CD14-positive monocyte (primary cell): ENCODE data around the gene IQSEC3. TPM values are rescaled to one million over a fixed set of nuclear protein-coding genes. Genes with fewer than 3 reads are reported as not detected.

Experiments
- DNase-seq, 3 donors: peaks; one replicate each; pipeline ENCODE4 v3.0.0-alpha.2; 2011 to 2022
- H2AFZ ChIP-seq: 2 replicates; pipeline ENCODE4 v1.6.0; 2012; ENCODE audit warnings: mild to moderate bottlenecking, low read depth, low read length, inconsistent platforms; ENCODE audit not compliant: insufficient read depth, poor library complexity, severe bottlenecking
- H3K27ac ChIP-seq, 2 donors: 1 replicate in 1 of 2; 2 replicates in 1 of 2; pipeline ENCODE4 v1.5.1; 2012 to 2013; ENCODE audit warnings: low read length in 2 of 2, control low read depth in 1 of 2, inconsistent platforms in 1 of 2, low read depth in 1 of 2, mild to moderate bottlenecking in 1 of 2
- H3K27me3 ChIP-seq, 2 donors: one replicate each; pipeline versions ENCODE4 v1.6.0 to v1.6.1; 2011 to 2013; ENCODE audit warnings: low read length in 2 of 2; ENCODE audit not compliant: control insufficient read depth in 2 of 2, insufficient read depth in 2 of 2
- H3K36me3 ChIP-seq, 2 donors: replicated peaks in 1 of 2; 1 replicate in 1 of 2; 2 replicates in 1 of 2; pipeline versions ENCODE4 v1.5.1 to v1.6.1; 2012 to 2013; ENCODE audit warnings: low read length in 2 of 2, control low read depth in 1 of 2, inconsistent platforms in 1 of 2, mild to moderate bottlenecking in 1 of 2; ENCODE audit not compliant: insufficient read depth in 2 of 2, control insufficient read depth in 1 of 2
- H3K4me1 ChIP-seq, 2 donors: 1 replicate in 1 of 2; 2 replicates in 1 of 2; pipeline versions ENCODE4 v1.5.1 to v1.6.1; 2012 to 2013; ENCODE audit warnings: low read length in 2 of 2, control low read depth in 1 of 2, inconsistent platforms in 1 of 2, mild to moderate bottlenecking in 1 of 2, moderate library complexity in 1 of 2; ENCODE audit not compliant: insufficient read depth in 2 of 2, control insufficient read depth in 1 of 2
- H3K4me2 ChIP-seq: replicated peaks from 2 replicates; pipeline ENCODE3; 2012; ENCODE audit warnings: low read length, moderate library complexity, mild to moderate bottlenecking; ENCODE audit not compliant: poor library complexity, severe bottlenecking; ENCODE audit errors: extremely low read depth
- H3K4me3 ChIP-seq, 3 experiments: fragments of 200-600 bp in 1 of 3; sonication (generic) in 1 of 3; replicated peaks in 1 of 3; 1 replicate in 2 of 3; 2 replicates in 1 of 3; pipeline ENCODE4 v1.5.1; 2011 to 2013; ENCODE audit warnings: low read length in 3 of 3, mild to moderate bottlenecking in 3 of 3, control low read depth in 2 of 3, low read depth in 2 of 3, inconsistent platforms in 1 of 3, moderate library complexity in 1 of 3
- H3K79me2 ChIP-seq: 2 replicates; pipeline ENCODE4 v1.6.0; 2012; ENCODE audit warnings: mild to moderate bottlenecking, control low read depth, inconsistent platforms, low read length, moderate library complexity; ENCODE audit not compliant: insufficient read depth
- H3K9ac ChIP-seq: 2 replicates; pipeline ENCODE4 v1.6.0; 2017; ENCODE audit warnings: low read length, mild to moderate bottlenecking; ENCODE audit not compliant: insufficient read depth, poor library complexity, severe bottlenecking
- H3K9me3 ChIP-seq, 2 donors: replicated peaks in 1 of 2; 1 replicate in 1 of 2; 2 replicates in 1 of 2; pipeline versions ENCODE4 v1.5.1 to v1.6.1; 2012 to 2013; ENCODE audit warnings: low read length in 2 of 2, control low read depth in 1 of 2; ENCODE audit not compliant: control insufficient read depth in 1 of 2, insufficient read depth in 1 of 2
- H4K20me1 ChIP-seq: 2 replicates; pipeline ENCODE4 v1.6.0; 2012; ENCODE audit warnings: mild to moderate bottlenecking, low read length, control low read depth, moderate library complexity; ENCODE audit not compliant: insufficient read depth
- H3K27ac Mint-ChIP-seq, 7 donors: one replicate each; pipeline ENCODE4 v1.8.0; 2020; ENCODE audit warnings: mild to moderate bottlenecking in 7 of 7, mixed read lengths in 7 of 7, moderate library complexity in 6 of 7, inconsistent platforms in 2 of 7
- H3K27me3 Mint-ChIP-seq, 3 donors: one replicate each; pipeline ENCODE4 v1.8.0; 2021 to 2022; ENCODE audit warnings: low read depth in 3 of 3, mild to moderate bottlenecking in 3 of 3, mixed read lengths in 3 of 3, moderate library complexity in 3 of 3, inconsistent platforms in 1 of 3
- H3K36me3 Mint-ChIP-seq, 2 donors: one replicate each; pipeline ENCODE4 v1.8.0; 2020; ENCODE audit warnings: mixed read lengths in 2 of 2, inconsistent platforms in 1 of 2, mild to moderate bottlenecking in 1 of 2
- H3K4me1 Mint-ChIP-seq: one replicate; pipeline ENCODE4 v1.8.0; 2020; ENCODE audit warnings: mild to moderate bottlenecking, mixed read lengths
- H3K4me3 Mint-ChIP-seq, 2 donors: one replicate each; pipeline ENCODE4 v1.8.0; 2020; ENCODE audit warnings: mild to moderate bottlenecking in 2 of 2, mixed read lengths in 2 of 2, moderate library complexity in 1 of 2
- H3K9me3 Mint-ChIP-seq, 7 donors: one replicate each; pipeline ENCODE4 v1.8.0; 2020 to 2022; ENCODE audit warnings: mixed read lengths in 7 of 7, mild to moderate bottlenecking in 6 of 7, moderate library complexity in 6 of 7, inconsistent platforms in 2 of 7
- WGBS: methylation state at CpG from one replicate; pipeline ENCODE4 v1.1.5; 2013; ENCODE audit warnings: missing lambda C conversion rate; ENCODE audit not compliant: insufficient coverage; 5-methylcytosine and 5-hydroxymethylcytosine counted together
- intact Hi-C, 2 donors: fragments of 100-400 bp; cut with micrococcal nuclease; formaldehyde crosslinking; loops; one replicate each; pipeline versions ENCODE4 v1.15.0 to v1.15.1; 2023
- polyA plus RNA-seq, 3 donors: library from polyadenylated mRNA; depleted of rRNA in 1 of 3; unstranded in 2 of 3; stranded (reverse) in 1 of 3; fragments of 300-500 nt in 2 of 3; fragments of >200 nt in 1 of 3; fragmentation: Illumina TruSeq in 2 of 3; gene quantifications; 1 replicate in 2 of 3; 2 replicates in 1 of 3; pipeline ENCODE4 v1.2.3, GENCODE V29; 2012 to 2021
- TF ChIP-seq, protein P1 (sequence below): fragments of 200-600 bp; IDR thresholded peaks from one replicate; pipeline ENCODE4 v1.8.0; 2022; ENCODE audit warnings: antibody characterized with exemption, mild to moderate bottlenecking

IQSEC3 gene
- polyA plus RNA-seq, 3 donors, result not detected

DNA sequence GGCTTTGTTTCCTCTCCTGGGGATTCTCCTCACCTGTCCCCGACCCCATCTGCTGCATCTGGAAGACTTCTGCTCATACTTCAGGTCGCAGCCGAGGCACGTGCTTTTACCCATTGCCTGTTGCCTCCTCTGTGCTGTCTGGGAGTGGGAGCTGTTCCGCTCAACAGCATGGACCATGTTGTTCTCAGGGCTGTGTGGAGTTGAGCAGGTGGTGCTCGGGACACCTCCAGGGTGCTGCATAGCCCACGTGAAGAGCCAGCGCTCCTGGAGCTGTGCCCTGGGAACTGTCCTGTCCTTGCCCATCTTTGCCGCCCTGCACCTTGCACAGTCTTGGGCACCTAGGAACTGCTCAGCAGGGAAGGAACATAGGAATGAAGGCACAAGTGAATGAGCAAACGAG is 62.4 kb downstream of the IQSEC3 start:
- no peak overlapping the region for H2AFZ ChIP-seq

GRCh38 chr12:130519-130918 is 64.0 kb downstream of the IQSEC3 start:
- H3K9me3 ChIP-seq, result no peaks in the 10 kb centered on the region
- Mint-ChIP-seq H3K27ac (no peak overlapping the region), H3K4me1 (peaks cover 10% of the 10 kb centered on the region), H3K9me3 (peaks cover 0 to 2% (median 0%) of the 10 kb centered on the region in 7 donors), H3K4me3 (no peak overlapping the region), H3K36me3 (no peaks in the 10 kb centered on the region), H3K27me3 (peaks cover 5 to 10% (median 6%) of the 10 kb centered on the region in 3 donors)
- DNase-seq, result no peak
- H3K9ac ChIP-seq, result no peak overlapping the region
- no peaks in the 10 kb centered on the region for H3K36me3 ChIP-seq
- no peak overlapping the region for H2AFZ ChIP-seq
- no peaks in the 10 kb centered on the region for H3K27me3 ChIP-seq
- no peaks in the 10 kb centered on the region for H4K20me1 ChIP-seq
- H3K4me2 ChIP-seq, result no peak overlapping the region
- H3K27ac ChIP-seq, result no peak overlapping the region
- no peak overlapping the region for H3K4me3 ChIP-seq
- H3K79me2 ChIP-seq, result no peaks in the 10 kb centered on the region
- TF ChIP-seq, protein P1, sequence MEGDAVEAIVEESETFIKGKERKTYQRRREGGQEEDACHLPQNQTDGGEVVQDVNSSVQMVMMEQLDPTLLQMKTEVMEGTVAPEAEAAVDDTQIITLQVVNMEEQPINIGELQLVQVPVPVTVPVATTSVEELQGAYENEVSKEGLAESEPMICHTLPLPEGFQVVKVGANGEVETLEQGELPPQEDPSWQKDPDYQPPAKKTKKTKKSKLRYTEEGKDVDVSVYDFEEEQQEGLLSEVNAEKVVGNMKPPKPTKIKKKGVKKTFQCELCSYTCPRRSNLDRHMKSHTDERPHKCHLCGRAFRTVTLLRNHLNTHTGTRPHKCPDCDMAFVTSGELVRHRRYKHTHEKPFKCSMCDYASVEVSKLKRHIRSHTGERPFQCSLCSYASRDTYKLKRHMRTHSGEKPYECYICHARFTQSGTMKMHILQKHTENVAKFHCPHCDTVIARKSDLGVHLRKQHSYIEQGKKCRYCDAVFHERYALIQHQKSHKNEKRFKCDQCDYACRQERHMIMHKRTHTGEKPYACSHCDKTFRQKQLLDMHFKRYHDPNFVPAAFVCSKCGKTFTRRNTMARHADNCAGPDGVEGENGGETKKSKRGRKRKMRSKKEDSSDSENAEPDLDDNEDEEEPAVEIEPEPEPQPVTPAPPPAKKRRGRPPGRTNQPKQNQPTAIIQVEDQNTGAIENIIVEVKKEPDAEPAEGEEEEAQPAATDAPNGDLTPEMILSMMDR, result no peak
- WGBS, result 98% methylated on average over 5 of the region's 5 CpGs
- intact Hi-C loops, result no loop called here
- H3K4me1 ChIP-seq, result no peaks in the 10 kb centered on the region

More for the DNA sequence above, 62.4 kb downstream of the IQSEC3 start:
- no peaks in the 10 kb centered on the region for H3K27me3 ChIP-seq
- Mint-ChIP-seq H3K36me3 (no peaks in the 10 kb centered on the region), H3K4me1 (peaks cover 10% of the 10 kb centered on the region), H3K27me3 (peaks cover 4 to 12% (median 6%) of the 10 kb centered on the region in 3 donors), H3K4me3 (no peak overlapping the region), H3K9me3 (peaks cover 0 to 2% (median 0%) of the 10 kb centered on the region in 7 donors), H3K27ac (no peak overlapping the region)
- no peak overlapping the region for H3K9ac ChIP-seq
- TF ChIP-seq, protein P1, result no peak
- no peaks in the 10 kb centered on the region for H4K20me1 ChIP-seq
- DNase-seq, result no peak
- intact Hi-C loops, result no loop called here
- H3K36me3 ChIP-seq, result no peaks in the 10 kb centered on the region
- H3K4me2 ChIP-seq, result no peak overlapping the region
- 90% methylated on average over 5 of the region's 10 CpGs for whole genome bisulfite sequencing
- no peaks in the 10 kb centered on the region for H3K79me2 ChIP-seq
- no peak overlapping the region for H3K27ac ChIP-seq
- H3K4me1 ChIP-seq, result no peaks in the 10 kb centered on the region
- H3K4me3 ChIP-seq, result no peak overlapping the region
- no peaks in the 10 kb centered on the region for H3K9me3 ChIP-seq
